COR-L47 (cell line): ENCODE results near the gene HLA-A.
"Not testable (repeated sequence)": the region's sequence is repeated elsewhere in the genome, so short reads cannot be mapped to it uniquely, and the experiment has no call there.

Experiments used
- DNase-seq: peaks from one replicate; lab custom pipeline; 2025; lab: John Stamatoyannopoulos, UW

Gene HLA-A

GRCh38 chr6:29942275-29943052 lies at the start of gene HLA-A:
HLA-A (plus strand) TSS chr6:29942532; CDS start chr6:29942554, 22 bp downstream.
- DNase-seq = peak; percentile 90

- DNase-seq = no peak
Measured at GRCh38 chr6:29892696-29893095, 49.6 kb upstream of the HLA-A start.

GRCh38 chr6:29899281-29899680 lies 43.1 kb upstream of the HLA-A start:
- no peak for DNase-seq

GRCh38 chr6:29905286-29905685 lies 37.0 kb upstream of the HLA-A start:
- no peak for DNase-seq

GRCh38 chr6:29907637-29908340 lies 34.5 kb upstream of the HLA-A start:
- DNase-seq = no peak

- DNase-seq = no peak
Measured at GRCh38 chr6:29908341-29908662, 34.0 kb upstream of the HLA-A start.

- no peak for DNase-seq
Measured at GRCh38 chr6:29908710-29909109, 33.6 kb upstream of the HLA-A start.

GRCh38 chr6:29909985-29910384 lies 32.3 kb upstream of the HLA-A start:
- DNase-seq = no peak

GRCh38 chr6:29912840-29913239 lies 29.5 kb upstream of the HLA-A start:
- no peak for DNase-seq

- no peak for DNase-seq
Measured at GRCh38 chr6:29916741-29917140, 25.6 kb upstream of the HLA-A start.

GRCh38 chr6:29917857-29918256 lies 24.5 kb upstream of the HLA-A start:
- DNase-seq = no peak

GRCh38 chr6:29919506-29920445 lies 22.6 kb upstream of the HLA-A start:
- no peak for DNase-seq

- no peak for DNase-seq
Measured at GRCh38 chr6:29924287-29924686, 18.0 kb upstream of the HLA-A start.

- no peak for DNase-seq
Measured at GRCh38 chr6:29924731-29925130, 17.6 kb upstream of the HLA-A start.

- no peak for DNase-seq
Measured at GRCh38 chr6:29925321-29925720, 17.0 kb upstream of the HLA-A start.

GRCh38 chr6:29925727-29926412 lies 16.5 kb upstream of the HLA-A start:
- no peak for DNase-seq

GRCh38 chr6:29926413-29927274 lies 15.7 kb upstream of the HLA-A start:
- no peak for DNase-seq

GRCh38 chr6:29927275-29927569 lies 15.1 kb upstream of the HLA-A start:
- no peak for DNase-seq

- no peak for DNase-seq
Measured at GRCh38 chr6:29927841-29928388, 14.4 kb upstream of the HLA-A start.

GRCh38 chr6:29930047-29930446 lies 12.3 kb upstream of the HLA-A start:
- not testable (repeated sequence) for DNase-seq

- no peak for DNase-seq
Measured at GRCh38 chr6:29933955-29934354, 8.4 kb upstream of the HLA-A start.
